PFSK-1 (cell line): Measurements from ENCODE around the gene RAET1E.

Source experiments
- FOXP2 ChIP-seq: optimal IDR thresholded peaks from 2 replicates; pipeline ENCODE3; 2011; ENCODE audit warnings: borderline replicate concordance, control low read depth, inconsistent platforms; ENCODE audit not compliant: insufficient read depth; ENCODE audit errors: extremely low read length, extremely low read depth
- POLR2AphosphoS5 ChIP-seq: IDR thresholded peaks from 2 replicates; pipeline ENCODE4 v1.6.1; 2012; ENCODE audit warnings: low read depth, mild to moderate bottlenecking, control low read depth, low read length, moderate library complexity
- SIN3A ChIP-seq: IDR thresholded peaks from 2 replicates; pipeline ENCODE4 v1.6.1; 2012; ENCODE audit warnings: mild to moderate bottlenecking, low read length, moderate library complexity, borderline replicate concordance; ENCODE audit not compliant: insufficient read depth
- TAF1 ChIP-seq: IDR thresholded peaks from 2 replicates; pipeline ENCODE4 v1.6.1; 2012; ENCODE audit warnings: low read length, control low read depth, borderline replicate concordance; ENCODE audit not compliant: insufficient read depth
- TF ChIP-seq, protein P1 (sequence below), 2 experiments: IDR thresholded peaks; 2 replicates each; pipeline versions ENCODE4 v1.6.1 to v1.8.0; 2011 to 2012; ENCODE audit warnings: low read depth in 2 of 2, low read length in 2 of 2, control low read depth in 1 of 2, inconsistent platforms in 1 of 2, mild to moderate bottlenecking in 1 of 2, moderate library complexity in 1 of 2; ENCODE audit not compliant: insufficient read depth in 1 of 2

RAET1E gene

DNA sequence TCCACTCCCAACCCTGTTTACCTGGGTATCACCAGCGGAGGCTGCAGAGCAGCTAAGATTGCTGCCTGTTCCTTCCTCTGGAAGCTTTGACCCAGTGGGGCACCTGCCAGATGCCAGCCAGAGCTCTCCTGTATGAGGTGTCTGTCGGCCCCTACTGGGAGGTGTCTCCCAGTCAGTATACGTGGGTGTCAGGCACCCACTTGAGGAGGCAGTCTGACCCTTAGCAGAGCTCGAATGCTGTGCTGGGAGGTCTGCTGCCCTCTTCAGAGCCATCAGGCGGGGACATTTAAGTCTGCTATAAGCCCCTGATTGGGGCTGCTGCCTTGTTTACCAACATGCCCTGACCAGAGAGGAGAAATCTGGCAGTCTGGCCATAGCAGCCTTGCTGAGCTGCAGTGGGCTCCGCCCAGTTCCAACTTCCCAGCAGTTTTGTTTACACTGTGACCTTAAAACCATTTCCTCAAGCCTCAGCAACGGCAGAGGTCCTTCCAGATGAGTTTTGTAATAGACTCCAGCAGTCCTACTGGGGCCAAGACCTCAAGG lies 2.8 kb downstream of the RAET1E start:
- no peak for TF ChIP-seq FOXP2
- TF ChIP-seq POLR2AphosphoS5, result no peak
- TF ChIP-seq, protein P1, sequence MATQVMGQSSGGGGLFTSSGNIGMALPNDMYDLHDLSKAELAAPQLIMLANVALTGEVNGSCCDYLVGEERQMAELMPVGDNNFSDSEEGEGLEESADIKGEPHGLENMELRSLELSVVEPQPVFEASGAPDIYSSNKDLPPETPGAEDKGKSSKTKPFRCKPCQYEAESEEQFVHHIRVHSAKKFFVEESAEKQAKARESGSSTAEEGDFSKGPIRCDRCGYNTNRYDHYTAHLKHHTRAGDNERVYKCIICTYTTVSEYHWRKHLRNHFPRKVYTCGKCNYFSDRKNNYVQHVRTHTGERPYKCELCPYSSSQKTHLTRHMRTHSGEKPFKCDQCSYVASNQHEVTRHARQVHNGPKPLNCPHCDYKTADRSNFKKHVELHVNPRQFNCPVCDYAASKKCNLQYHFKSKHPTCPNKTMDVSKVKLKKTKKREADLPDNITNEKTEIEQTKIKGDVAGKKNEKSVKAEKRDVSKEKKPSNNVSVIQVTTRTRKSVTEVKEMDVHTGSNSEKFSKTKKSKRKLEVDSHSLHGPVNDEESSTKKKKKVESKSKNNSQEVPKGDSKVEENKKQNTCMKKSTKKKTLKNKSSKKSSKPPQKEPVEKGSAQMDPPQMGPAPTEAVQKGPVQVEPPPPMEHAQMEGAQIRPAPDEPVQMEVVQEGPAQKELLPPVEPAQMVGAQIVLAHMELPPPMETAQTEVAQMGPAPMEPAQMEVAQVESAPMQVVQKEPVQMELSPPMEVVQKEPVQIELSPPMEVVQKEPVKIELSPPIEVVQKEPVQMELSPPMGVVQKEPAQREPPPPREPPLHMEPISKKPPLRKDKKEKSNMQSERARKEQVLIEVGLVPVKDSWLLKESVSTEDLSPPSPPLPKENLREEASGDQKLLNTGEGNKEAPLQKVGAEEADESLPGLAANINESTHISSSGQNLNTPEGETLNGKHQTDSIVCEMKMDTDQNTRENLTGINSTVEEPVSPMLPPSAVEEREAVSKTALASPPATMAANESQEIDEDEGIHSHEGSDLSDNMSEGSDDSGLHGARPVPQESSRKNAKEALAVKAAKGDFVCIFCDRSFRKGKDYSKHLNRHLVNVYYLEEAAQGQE (IDR thresholded peaks at IDR 0.05; ENCODE audit: insufficient read depth in 1 of 2, low read depth in 2 of 2, low read length in 2 of 2), result no peak
- TF ChIP-seq SIN3A, result no peak
- no peak for TF ChIP-seq TAF1

DNA sequence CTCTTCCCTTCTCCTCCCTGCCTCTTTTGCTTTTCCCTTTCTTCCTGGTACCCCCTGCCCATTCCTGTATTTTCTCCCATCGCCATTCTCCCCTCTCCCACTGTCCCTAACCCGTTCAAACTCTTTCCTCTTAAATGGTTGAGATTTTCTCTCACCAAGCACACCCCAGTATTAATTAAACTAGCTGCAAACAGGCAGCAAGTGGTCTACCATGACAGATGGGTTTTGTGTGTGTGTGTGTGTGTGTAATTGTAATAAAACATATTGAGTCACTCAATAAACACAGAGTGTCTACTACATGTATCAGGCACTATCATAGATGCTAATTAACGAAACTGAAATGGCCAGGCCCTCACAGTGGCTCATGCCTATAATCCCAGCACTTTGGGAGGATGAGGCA lies 6.7 kb downstream of the RAET1E start:
- TF ChIP-seq, protein P1 (IDR thresholded peaks at IDR 0.05; ENCODE audit: insufficient read depth in 1 of 2, low read depth in 2 of 2, low read length in 2 of 2), result no peak
- no peak for TF ChIP-seq SIN3A
- TF ChIP-seq POLR2AphosphoS5, result no peak
- TF ChIP-seq TAF1, result no peak
- TF ChIP-seq FOXP2, result no peak

DNA sequence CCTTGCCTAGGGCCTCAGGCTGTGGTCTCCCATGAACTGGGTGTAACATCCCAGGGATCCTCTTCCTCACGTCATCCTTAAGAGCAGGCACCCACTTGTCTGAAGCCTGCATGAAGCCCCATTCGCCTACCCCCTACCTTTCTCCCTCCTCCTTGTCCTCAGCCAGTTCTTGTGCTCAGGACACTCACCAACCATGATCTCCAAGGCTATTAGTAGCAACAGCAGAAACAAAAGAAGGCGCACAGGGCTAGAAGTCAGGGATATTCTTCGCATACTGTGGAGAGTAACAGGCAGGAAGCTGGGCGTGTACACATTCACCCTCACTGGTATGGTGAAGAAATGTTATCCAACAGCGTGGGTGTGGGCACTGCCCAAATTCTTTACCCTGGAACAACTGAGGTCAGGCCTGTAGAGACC lies 7.3 kb downstream of the RAET1E start:
- no peak for TF ChIP-seq SIN3A
- no peak for TF ChIP-seq TAF1
- TF ChIP-seq, protein P1 (IDR thresholded peaks at IDR 0.05; ENCODE audit: insufficient read depth in 1 of 2, low read depth in 2 of 2, low read length in 2 of 2), result no peak
- TF ChIP-seq FOXP2, result no peak
- no peak for TF ChIP-seq POLR2AphosphoS5

DNA sequence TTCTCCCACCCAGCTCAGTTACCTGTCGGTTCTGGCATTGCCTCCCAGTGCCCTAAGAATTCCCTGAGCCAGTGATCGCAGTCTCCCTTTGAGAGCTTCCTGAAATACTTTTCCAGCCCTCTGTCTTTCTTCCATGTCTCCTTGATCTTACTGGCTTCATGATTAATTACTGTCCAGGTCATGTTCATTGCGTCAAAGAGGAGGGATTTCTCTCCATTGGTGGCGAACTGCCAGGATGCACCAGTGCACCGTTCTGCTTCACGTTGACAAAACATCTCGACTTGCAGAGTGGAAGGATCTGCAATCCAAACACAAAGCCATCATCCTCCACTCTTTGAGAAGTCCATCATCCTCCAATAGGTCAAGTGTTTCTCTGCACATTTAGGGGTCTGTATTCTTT lies 8.6 kb downstream of the RAET1E start:
- no peak for TF ChIP-seq FOXP2
- TF ChIP-seq, protein P1 (IDR thresholded peaks at IDR 0.05; ENCODE audit: insufficient read depth in 1 of 2, low read depth in 2 of 2, low read length in 2 of 2), result no peak
- TF ChIP-seq TAF1, result no peak
- TF ChIP-seq SIN3A, result no peak
- TF ChIP-seq POLR2AphosphoS5, result no peak
